Fibroblast of upper back skin (primary cell): ENCODE results near the gene CCDC13.

Experiments used
- DNase-seq: peaks from one replicate; pipeline ENCODE4 v3.0.0-alpha.2; 2013

Gene CCDC13

DNA sequence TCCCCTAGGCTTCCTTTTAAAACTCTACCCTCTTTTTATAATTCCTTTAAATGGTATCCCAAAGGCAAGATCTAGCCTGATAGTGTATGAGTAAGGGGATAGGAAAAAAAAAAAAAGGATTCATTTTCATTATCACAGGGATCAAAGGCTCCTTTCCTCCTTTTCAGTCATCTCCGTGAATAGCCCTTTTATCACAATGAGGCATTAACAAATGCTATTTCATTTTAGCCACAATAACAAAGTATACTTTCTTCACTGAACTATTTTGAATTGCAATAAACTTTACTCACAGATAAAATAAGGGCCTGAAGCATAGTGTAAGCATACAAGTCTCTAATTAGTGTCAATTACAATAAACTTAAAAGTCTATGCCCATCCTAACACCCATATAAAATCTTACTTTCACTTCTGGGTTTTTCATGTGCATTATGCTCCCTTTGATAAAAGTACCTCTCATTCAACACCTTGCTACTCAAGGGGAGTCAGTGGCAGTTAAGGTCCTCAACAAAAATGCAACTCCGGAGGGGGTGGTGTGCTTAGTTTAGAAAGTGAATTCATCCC lies 22.6 kb upstream of the CCDC13 start:
- no peak for DNase-seq

DNA sequence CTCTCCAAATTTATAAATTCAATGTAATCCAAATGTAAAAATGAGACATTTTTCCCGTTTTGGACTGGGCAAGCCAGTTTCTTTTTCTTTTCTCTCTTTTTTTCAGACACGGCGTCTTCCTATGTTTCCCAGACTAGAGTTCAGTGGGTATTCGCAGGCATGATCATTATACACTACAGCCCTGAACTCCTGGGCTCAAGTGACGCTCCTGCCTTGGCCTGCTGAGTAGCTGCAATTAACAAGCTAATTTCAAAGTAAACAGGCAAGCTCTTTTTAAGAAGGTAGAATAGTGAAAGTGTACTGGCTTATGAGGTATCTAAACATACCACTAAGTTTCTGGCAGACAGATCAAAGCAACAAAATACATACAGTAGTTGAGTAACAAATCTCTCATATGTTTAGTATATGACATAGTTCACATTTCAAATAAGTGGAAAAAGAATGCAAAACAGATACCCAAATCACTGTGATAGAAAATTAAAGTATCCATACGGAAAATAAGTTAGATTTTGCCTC lies 17.7 kb upstream of the CCDC13 start:
- DNase-seq, result no peak

DNA sequence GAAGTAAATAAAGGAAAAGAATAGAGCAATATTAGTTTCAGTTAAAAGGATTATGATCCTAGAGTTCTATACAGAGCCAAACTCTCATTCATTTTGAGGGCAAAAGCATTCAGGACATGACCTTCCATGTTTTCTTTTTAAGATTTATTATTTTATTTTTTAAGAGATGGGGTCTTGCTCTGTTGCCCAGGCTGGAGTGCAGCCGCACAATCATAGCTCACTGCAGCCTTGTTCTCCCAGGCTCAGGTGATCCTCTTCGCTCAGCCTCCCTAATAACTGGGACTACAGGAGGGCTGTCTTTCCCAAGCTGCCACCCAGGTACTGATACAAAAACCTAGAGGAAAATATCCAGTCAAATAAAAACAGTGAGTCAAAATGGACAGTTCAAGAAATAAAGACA lies 13.6 kb upstream of the CCDC13 start:
- DNase-seq, result no peak

DNA sequence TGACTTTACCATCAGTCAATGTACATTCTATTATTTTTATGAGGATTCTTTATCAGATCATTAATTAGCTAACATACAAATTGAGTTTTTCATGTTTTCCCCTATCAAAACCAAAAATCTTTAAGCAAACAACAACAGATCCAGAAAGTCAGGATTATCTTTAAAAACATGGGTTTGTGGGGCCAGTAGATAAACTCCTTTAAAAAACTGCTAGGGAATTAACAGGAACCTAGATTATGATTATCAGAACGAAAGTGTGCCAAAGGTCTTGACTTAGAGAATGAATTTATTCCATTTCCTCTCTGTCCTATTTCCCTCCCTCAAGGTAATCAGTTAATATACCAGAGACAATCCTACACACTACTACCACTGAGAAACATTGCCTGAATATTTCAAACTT lies 13.2 kb upstream of the CCDC13 start:
- no peak for DNase-seq

DNA sequence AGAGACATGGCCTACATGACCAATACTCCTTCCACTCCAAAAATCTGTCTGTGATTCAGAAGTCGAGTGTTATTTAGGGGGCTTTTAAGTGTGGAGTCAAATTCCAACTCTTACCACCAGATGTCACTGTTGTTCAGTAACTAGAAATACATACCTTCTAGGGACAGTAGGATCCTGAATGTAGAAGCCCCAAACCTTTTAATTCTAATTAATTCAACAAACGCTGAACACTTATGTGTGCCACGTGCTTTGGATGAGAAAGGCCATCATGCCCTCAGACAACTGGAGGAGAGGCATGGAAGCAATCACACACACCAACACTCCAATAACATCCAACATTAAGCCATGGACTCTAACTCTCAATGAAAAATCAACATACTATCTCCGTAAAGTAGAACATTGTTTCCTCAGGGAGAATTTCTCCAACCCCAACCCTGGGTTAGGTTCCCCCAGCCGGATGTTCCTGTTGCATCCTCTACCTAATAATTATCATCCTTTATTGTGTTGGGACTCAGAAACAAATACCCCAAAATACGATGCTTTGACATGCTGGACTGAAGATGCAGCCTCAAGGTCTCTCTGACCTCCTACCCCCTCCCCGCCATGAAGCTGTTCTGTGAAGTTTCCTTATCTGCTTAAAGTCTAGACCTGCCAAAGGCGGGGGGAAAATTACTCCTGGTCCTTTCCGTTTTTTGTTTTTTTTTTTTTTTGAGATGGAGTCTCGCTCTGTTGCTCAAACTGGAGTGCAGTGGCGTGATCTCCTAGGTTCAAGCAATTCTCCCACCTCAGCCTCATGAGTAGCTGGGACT lies 8.0 kb upstream of the CCDC13 start:
- peak; percentile 69 for DNase-seq

DNA sequence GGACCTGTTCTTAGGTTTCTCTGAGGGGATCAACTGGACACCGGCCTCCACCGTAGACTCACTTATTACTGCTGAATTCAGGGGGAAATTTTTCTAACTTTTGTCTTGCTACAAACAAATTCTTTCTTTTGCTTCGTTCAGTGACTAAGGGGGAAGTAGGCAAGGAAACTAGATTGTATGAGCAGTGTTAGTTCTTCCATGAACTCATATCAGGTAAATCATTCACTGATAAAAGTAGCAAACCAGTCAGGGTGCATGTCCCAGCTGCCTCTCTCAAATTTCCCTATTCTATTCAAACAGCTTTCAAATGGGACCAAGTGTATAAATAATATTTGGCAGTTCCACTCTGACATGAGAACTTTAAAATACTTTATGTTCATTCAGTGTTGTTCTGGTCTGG lies 7.3 kb upstream of the CCDC13 start:
- no peak for DNase-seq

DNA sequence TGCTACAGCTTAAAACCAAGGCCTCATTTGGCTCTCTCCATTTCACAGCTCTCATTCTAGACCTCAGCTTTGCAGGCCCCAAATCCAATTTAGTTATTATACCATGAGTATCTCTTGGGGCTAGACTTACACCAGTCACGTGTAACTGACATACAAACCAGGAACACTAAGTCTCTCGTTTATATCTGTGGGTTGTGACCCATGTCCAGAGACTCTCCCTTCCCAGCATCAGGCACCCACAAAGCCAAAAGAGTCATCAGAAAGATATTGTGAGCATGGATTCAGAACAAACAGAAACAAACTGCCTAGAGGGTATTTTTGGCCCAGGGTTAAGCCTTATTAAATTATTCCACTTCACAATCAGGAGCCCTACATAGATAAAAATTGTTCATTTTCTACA lies 5.6 kb upstream of the CCDC13 start:
- no peak for DNase-seq

DNA sequence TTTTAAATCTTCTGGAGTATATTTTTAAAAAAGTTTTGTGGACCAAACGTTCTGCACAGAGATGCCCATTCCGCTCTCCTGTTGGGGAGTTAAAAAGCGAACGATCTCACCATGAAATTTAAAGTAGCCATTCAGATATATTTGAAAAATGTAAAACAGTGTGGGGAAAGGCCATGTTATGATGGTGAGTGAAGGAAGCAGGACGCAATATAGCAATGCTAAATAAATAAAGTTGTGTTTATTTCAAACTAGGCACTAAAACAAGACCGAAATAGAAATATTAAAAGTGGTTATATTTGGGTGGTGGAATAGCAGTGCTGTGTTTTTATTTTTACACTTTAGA lies 327 bp upstream of the CCDC13 start:
- no peak for DNase-seq

DNA sequence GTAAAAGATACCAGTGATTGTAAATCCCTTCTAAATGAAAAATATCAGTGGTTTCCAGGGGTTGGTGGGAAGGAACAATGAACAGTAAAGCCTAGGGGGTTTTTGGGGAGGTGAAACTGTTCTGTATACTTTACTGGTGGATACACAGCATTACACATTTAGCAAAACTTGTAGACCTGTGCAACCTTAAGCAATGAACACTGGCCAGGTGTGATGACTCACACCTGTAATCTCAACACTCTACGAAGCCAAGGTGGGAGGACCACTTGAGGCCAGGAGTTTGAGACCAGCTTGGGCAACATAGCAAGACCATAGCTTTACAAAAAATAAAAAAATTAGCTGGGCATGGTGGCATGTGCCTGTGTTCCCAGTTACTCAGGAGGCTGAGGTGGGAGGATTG lies 1.8 kb downstream of the CCDC13 start:
- DNase-seq, result no peak

DNA sequence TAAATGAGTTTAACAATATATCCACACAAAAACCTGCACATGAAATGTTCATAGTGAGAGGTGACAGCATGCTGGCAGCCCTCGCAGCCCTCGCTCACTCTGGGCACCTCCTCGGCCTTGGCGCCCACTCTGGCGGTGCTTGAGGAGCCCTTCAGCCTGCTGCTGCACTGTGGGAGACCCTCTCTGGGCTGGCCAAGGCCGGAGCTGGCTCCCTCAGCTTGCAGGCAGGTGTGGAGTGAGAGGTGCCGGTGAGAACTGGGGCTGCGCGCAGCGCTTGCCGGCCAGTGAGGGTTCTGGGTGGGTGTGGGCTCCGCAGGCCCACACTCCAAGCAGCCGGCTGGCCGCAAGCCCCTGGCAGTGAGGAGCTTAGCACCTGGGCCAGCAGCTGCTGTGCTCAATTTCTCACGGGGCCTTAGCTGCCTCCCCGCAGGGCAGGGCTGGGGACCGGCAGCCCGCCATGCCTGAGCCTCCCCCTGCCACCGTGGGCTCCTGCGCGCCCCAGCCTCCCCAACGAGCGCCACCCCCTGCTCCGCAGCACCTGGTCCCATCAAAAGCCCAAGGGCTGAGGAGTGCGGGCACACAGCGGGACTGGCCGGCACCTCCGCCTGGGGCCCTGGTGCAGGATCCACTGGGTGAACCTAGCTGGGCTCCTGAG lies 3.4 kb downstream of the CCDC13 start:
- DNase-seq, result no peak

DNA sequence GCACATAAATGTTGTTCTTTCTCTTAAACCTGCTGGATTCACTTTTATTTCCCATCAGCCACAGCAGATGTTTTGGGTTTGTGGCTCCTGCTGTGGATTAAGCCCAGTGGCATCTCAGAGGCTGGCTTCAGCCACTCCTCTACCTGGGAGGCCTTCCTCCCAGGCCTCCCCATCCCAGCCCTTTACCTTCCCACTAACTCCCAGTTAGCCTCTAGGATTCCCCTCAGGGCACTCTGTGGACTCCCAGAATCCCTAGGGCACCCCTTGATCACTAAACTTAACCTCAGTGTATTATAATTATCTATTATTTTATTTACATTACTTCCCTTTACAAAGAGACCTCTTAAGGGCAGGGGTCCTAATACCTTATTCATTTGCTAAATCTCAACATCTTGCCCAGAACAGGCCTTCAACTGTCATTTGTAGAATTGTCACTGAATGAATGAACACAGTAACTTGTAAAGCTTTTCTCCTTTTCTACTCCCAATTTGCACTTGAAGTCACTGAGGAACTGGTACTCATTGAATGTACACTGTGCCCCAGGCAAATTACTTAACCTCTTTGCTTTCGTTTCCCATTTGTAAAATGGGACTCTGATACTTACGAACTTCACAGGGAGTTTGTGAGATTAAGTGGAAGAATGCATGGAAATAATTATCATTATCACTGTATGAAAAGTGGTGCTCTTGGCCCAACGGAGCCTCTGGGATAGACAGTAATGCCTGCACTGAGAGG lies 8.3 kb downstream of the CCDC13 start:
- DNase-seq, result no peak

DNA sequence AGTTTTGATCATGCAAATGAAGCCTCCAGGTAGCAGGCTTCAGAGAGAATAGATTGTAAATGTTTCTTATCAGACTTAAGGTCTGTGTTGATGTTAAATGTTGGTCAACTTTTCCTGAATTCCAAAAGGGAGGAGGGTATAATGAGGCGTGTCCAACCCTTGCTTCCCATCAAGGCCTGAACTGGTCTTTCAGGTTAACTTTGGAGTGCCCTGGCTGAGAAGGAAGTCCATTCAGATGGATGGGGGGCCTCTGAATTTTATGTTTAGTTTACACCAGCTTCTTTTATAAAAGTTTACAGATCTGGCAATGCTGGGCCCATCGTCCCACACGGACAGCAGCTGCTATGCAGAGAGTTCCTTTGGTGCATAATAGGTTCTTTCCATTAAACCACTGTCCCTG lies 8.9 kb downstream of the CCDC13 start:
- no peak for DNase-seq

DNA sequence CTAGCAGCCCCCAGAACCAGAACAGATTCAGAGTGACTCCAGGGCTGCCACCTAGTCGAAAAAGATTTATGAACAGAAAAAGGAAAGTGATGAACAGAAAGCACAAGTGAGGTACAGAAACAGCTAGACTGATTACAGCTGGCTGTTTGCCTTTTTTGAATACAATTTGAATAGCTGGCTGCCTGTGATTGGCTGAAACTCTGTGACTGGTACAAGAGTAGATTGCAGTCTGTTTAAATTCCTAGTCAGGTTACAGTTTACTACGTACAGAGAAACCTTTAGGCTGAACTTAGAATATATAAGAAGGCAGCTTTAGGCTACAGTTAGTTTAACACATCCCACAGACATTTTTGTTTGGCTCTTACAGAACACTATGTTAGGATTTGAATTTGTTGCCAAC lies 10.0 kb downstream of the CCDC13 start:
- peak; percentile 21 for DNase-seq

DNA sequence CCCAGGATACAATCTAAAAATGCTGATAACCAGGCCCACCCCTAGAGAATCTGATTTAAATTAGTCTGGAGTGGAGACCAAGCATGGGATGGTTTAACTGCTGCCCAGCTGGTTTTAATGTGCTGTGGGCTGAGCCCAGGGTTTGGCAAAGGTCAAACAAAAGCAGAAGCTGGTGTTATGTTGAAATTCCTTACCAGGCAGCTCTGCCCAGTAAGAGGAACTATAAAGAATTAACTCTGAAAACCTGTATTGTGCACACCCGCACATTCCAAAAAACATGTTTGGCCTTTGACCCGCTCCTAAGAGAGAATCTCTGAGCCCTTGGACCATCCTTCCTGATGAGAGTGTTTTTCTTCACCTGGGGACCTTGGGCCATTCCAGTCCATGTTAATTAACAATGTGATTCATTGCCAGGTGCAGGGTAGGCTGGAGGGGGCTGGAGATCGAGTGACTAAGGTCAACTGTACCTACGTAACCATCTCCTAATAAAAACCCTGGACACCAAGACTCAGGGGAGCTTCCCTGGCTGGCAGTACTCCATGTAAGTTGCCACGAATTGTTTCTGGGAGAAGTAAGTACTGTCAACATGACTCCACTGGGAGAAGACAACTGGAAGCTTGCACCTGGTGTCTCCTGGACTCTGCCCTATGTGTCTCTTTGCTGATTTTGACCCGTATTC lies 10.9 kb downstream of the CCDC13 start:
- DNase-seq, result no peak

DNA sequence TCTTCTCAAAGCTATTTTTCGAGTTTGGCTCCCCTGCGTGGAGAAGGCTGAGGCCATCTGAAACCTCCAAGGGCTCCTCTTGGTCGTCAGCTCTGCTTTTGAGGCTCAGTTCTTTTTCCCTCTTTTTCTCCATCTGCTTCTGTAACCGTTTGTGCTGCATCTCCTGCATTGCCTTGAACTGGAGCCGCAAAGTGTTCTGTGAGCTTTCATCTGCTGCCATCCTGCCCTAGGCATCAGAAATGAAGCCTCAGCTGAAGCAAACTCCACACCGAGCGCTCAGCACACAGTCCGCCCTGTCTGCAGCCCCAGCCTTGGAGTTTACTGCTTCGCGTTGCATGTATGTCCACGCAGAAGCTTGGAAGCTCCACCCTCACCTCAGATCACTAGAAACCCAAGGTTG lies 14.9 kb downstream of the CCDC13 start:
- no peak for DNase-seq

DNA sequence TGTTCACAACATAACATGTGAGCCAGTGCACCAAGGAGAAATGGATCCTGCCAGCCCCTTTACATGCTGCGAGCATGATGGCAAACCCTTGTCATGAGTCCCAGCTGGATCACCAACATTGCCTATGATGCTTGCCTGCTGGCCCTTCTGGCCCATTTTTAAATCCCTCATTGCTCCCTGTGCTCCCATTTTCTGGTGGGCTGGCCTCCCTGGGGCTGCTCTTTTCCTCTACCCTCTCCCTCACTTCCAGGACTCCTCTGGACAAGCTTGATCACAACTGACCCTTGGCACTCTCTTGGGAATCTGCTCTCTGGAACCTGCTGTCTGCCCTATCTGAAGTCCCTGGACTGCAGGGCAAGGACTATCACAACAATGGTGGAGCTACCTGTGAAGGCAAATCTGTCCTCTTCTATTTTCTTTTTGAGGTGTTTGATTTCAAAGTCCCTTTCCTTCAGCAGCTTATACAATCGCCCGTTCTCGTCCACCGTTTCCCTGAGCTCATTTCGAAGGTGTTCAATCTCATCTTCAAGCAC lies 16.3 kb downstream of the CCDC13 start:
- DNase-seq, result no peak

DNA sequence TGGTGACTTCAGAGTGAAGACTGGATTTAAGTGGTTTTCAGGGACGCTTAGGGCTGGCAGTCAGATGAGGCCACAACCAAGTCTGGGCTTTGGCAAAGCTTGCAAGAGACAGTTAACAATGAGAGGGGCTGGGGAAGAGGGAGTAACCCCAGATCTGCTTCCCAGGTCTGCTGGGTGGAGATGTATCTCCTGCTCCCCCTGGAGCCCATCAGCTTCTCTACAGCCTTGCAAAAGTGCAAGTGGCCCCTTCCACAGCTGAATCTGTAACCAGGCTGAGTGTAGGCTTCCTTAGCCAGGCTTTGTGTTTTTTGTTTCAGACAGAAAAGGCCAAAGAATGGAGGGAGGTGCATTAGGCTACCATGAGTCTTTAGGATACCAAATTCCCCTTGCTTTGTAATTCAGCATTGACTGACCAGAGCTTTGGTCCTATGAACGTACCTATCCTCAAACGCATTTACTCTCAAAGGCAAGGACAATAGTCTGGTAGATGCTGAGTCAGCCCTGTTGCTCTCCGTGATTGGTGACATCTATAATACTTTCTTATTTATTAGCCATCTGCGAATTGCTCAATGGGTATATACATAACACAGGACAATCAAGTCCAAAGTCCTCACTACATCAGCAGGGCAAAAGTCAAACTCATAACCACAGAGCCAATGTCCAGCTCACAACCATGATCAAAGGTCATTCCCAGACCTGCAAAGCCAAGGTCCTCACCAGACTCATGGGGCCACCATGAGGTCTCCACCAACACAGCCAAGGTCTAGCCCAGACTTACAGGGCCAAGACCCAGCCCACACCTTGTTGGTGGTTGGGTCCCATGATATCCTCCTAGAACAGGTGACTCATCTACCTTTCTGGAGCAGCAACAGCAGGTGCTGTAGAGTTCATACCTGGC lies 17.1 kb downstream of the CCDC13 start:
- peak; percentile 21 for DNase-seq

DNA sequence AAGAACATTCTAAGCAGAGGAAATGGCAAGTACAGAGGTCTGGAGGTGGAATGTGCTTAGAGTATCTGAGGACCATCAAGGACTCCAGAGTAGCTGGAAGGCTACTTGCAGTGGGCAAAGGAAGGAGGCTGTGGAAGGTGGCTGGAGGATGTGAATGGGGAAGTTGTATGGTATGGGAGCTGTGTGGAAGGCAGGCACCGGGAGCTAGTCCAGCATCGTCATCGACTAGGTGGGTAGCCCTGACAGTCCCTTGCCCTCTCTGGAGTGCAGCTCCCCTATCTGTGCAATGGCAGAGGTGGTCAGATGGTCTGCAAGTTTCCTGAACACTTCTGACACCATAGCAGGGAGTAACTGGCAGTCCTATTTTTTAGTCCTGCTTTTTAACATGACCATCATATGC lies 19.3 kb downstream of the CCDC13 start:
- no peak for DNase-seq

DNA sequence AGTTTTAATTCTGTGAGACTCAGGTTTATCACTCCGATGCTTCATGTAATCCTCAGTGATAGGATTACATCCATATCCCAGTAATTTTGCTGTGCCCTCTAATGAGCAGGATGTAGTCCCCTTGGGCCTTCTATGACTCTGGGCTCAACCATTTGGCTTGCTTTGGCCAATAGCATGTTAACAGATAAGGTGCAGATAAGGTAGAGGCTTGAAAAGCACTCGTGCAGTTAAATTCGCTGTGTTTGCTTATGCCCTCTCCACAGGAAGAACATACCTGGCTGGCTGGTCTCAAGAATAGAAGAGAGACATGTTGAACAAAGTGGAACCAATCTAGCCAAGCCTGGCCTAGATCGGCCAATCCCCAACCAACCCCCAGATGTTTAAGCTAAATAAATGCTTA lies 20.1 kb downstream of the CCDC13 start:
- no peak for DNase-seq

DNA sequence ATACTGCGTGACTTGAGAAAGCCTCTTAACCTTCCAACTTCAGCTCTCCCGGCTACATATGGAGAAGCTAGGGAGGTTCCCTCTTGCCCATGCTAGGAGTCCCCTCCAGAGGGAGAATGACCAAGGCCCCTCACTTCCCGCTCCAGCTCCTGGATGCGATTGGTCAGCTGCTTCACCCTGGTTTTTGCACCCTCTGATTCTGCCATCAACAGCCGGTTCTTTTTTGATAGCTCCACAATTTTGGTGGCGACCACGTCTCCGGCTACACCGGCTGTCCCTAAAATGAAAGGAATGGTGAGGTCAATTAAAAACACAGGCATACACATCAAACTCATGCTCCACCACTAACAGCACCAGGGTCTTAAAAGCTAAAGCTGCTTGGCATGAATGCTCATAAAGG lies 20.6 kb downstream of the CCDC13 start:
- DNase-seq, result no peak

DNA sequence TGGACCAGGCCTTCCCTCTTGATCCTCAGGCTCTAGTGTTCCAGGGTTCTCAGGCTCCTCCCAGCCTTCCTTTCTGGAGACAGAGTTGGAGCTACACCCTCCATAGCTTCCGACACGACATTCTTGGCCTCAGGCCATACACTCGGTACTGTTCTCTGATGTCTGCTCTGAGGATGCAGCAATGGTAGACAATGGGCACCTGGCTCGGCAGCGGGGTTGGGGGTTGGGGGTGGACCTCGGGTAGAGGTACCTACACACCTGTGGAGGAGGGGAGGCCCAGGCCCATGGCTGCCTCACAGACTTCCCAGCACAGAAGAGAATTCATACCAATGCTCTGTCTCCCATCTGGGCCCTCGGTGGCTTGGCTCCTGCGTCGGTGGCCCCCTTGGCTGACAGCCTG lies 21.4 kb downstream of the CCDC13 start:
- DNase-seq, result no peak

DNA sequence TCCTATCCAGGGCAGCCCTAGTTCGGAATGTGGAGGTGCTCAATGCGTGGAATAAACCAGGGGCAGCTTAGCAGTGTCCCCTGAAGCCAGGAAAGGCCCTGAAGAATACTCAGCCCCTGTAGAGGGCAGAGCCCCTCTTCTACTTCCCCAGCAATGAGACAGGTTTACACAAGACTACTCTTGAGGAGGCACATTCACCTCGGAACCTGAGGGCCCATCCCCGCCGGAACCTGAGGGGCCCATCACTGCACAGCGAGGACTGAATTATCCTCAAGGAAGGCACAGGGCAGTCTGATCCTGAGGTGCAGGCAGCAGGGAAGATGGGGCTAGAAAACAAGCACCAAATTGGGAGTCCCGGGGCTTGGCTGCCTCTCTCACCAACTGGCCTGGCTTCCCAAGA lies 22.2 kb downstream of the CCDC13 start:
- DNase-seq, result no peak
